NB4 (cell line): ENCODE measurements around the gene KCNA2.

Source experiments
- DNase-seq: peaks from one replicate; pipeline ENCODE4 v3.0.0; 2010; ENCODE audit warnings: low read depth
- H3K4me3 ChIP-seq: one replicate; pipeline ENCODE4 v1.5.1; 2011; ENCODE audit warnings: mild to moderate bottlenecking, low read depth, low read length, moderate library complexity
- MYC ChIP-seq: IDR thresholded peaks from 2 replicates; pipeline ENCODE4 v1.6.1; 2011; ENCODE audit warnings: low read depth, low read length
- POLR2A ChIP-seq: IDR thresholded peaks from 2 replicates; pipeline ENCODE4 v1.6.1; 2011; ENCODE audit warnings: mild to moderate bottlenecking; ENCODE audit not compliant: insufficient read length; ENCODE audit errors: extremely low read depth
- TF ChIP-seq, protein P1 (sequence below): IDR thresholded peaks from one replicate; pipeline ENCODE4 v1.5.1; 2012; ENCODE audit warnings: low read depth, low read length
- TF ChIP-seq, protein P2 (sequence below): IDR thresholded peaks from 2 replicates; pipeline ENCODE4 v1.6.1; 2011; ENCODE audit warnings: low read depth, low read length

KCNA2 gene

DNA sequence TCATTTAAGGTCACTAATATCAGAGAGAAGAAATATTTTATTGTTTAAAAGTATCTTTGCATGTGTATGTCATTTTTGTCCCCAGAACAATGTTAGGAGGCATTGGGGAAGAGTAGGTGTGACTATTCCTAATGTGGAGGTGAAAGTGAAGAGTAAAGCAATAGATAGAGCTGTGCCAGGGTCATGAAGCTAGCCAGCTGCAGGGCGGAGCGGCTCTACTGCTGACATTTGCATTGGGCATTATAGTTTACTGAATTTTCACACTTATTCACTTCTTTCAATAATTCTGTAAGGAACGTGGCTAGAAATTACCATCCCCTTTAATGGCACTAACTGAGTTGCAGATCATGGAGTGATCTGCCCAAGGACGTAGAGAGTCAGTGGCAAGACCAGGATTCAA is 35.3 kb downstream of the KCNA2 start:
- DNase-seq: no peak

DNA sequence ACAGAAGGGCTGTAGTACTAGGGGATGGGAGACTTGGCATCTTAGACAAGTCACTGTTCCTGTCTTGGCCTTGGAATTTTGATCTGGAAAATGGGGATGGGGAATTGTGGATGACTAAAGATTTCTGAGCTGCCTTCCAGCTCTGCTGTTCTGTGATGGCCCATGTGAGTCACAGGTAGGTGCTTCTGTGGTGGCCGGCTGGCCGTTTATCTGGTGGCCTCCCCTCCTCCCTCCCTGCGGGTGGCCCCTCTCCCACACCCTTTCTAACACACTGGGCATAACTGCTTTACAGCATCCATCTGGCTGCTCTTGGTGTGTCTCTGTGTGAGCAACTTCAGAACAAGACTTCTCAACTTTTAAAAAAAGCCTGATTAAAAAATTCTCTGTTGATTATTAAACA is 35.9 kb downstream of the KCNA2 start:
- TF ChIP-seq MYC (no peak), POLR2A (no peak)
- TF ChIP-seq, protein P1, sequence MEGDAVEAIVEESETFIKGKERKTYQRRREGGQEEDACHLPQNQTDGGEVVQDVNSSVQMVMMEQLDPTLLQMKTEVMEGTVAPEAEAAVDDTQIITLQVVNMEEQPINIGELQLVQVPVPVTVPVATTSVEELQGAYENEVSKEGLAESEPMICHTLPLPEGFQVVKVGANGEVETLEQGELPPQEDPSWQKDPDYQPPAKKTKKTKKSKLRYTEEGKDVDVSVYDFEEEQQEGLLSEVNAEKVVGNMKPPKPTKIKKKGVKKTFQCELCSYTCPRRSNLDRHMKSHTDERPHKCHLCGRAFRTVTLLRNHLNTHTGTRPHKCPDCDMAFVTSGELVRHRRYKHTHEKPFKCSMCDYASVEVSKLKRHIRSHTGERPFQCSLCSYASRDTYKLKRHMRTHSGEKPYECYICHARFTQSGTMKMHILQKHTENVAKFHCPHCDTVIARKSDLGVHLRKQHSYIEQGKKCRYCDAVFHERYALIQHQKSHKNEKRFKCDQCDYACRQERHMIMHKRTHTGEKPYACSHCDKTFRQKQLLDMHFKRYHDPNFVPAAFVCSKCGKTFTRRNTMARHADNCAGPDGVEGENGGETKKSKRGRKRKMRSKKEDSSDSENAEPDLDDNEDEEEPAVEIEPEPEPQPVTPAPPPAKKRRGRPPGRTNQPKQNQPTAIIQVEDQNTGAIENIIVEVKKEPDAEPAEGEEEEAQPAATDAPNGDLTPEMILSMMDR: no peak
- TF ChIP-seq, protein P2, sequence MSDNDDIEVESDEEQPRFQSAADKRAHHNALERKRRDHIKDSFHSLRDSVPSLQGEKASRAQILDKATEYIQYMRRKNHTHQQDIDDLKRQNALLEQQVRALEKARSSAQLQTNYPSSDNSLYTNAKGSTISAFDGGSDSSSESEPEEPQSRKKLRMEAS: no peak
- DNase-seq: no peak
- no peak overlapping the region for H3K4me3 ChIP-seq

More for the DNA sequence above, 35.3 kb downstream of the KCNA2 start:
- H3K4me3 ChIP-seq: no peak overlapping the region
- TF ChIP-seq, protein P1: no peak
- TF ChIP-seq, protein P2: no peak
- no peak for TF ChIP-seq POLR2A
- no peak for TF ChIP-seq MYC

DNA sequence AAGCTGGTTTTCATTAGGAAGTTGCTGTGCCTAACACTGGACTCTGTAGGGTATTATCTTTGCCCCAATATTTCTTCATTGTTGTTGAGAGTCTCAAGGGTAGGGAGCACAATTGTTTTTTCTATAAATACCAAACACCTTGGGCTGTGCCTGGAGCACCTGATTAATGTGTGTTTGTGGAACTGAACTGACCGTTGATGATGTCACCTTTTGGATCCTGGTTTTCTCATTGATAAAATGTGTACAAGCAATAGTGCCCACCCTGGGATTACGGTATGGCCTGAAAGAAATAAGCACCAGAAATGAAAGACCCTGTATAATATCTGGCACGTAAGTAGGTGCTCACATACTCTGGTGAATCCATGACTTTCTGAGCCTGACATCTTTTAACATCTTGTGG is 39.3 kb downstream of the KCNA2 start:
- no peak for DNase-seq
- TF ChIP-seq, protein P1: no peak
- no peak for TF ChIP-seq POLR2A
- TF ChIP-seq MYC: no peak
- TF ChIP-seq, protein P2: no peak
- no peak overlapping the region for H3K4me3 ChIP-seq

DNA sequence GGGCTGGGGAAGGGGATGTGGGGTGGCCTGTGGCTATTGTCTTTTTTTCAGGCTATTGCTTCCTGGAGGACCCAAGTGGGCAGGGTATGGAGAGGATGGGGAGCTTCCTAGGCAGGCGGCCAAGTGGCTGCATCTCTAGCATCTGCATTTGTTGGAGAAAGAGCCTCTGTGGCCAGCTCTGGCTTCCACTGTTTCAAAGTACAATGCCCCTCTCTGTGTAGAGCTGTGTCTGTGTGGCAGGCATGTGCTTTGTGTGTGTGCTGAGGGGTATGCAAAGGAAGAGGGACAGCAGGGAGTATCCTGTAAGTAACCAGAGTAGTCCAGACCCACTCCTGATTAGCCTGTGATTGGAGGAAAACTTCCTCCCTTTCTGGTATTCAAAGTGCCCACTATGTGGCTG is 40.6 kb downstream of the KCNA2 start:
- H3K4me3 ChIP-seq: no peak overlapping the region
- DNase-seq: no peak
- TF ChIP-seq POLR2A (no peak), MYC (no peak)
- TF ChIP-seq, protein P2: no peak
- TF ChIP-seq, protein P1: no peak

DNA sequence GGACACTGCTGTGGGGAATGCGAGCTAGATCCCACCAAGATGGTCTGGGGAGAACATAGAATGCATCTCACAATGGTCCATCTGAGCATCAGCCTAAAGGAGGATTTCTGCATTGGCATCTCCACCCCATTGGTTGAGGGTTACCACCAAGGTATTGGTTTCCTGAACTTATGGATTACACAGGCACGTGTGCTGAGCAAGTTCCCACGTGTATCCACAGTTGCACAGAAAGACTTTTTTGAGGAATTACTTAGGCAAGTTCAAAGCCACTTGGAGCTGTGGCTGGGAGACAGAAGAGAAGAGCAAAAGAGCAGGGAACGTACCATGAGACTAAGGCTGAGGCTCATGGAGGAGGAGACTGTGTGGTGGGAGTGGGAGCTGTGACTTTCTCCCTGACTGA is 43.1 kb downstream of the KCNA2 start:
- H3K4me3 ChIP-seq: no peak overlapping the region
- no peak for DNase-seq

More for the DNA sequence above, 43.1 kb downstream of the KCNA2 start:
- TF ChIP-seq, protein P1: no peak
- TF ChIP-seq POLR2A (no peak), MYC (no peak)
- TF ChIP-seq, protein P2: no peak
